ENCODE data around the gene USP34. TPM values are rescaled to one million over a fixed set of nuclear protein-coding genes. Genes with fewer than 3 reads are reported as not detected.
"Not testable (repeated sequence)": the region's sequence is repeated elsewhere in the genome, so short reads cannot be mapped to it uniquely, and the experiment has no call there.

The USP34 gene
- total RNA-seq, 6 experiments from 2014 or later = 33.3 to 57.1 (median 41.5) TPM

- no peak for ATAC-seq
- H3K4me1 ChIP-seq = no peaks in the 10 kb centered on the region
- H3K27me3 ChIP-seq = no peaks in the 10 kb centered on the region
- H3K27ac ChIP-seq = no peak overlapping the region
- TF ChIP-seq POLR2A (IDR thresholded peaks at IDR 0.05) = no peak
- TF ChIP-seq CTCF (IDR thresholded peaks at IDR 0.05) = no peak
- WGBS (ENCODE audit: insufficient coverage, low coverage, low lambda C conversion rate, missing lambda C conversion rate) = 100% methylated on average over 2 of the region's 10 CpGs
- no peaks in the 10 kb centered on the region for H3K9me3 ChIP-seq
- H3K36me3 ChIP-seq = peaks cover 0 to 30% (median 0%) of the 10 kb centered on the region in 4 donors
- intact Hi-C loops (cut with DNase I) = no loop called here
- no peak for DNase-seq
- H3K4me3 ChIP-seq = no peak overlapping the region
Measured at GRCh38 chr2:61167579-61167978, 303.3 kb downstream of the USP34 start.

GRCh38 chr2:61165946-61166345 lies 304.9 kb downstream of the USP34 start:
- Histone ChIP-seq H3K4me1 (no peaks in the 10 kb centered on the region), H3K36me3 (peaks cover 0 to 30% (median 0%) of the 10 kb centered on the region in 4 donors), H3K9me3 (no peaks in the 10 kb centered on the region), H3K27me3 (no peaks in the 10 kb centered on the region), H3K4me3 (no peak overlapping the region), H3K27ac (no peak overlapping the region)
- 84% methylated on average over 3 of the region's 3 CpGs for WGBS (ENCODE audit: insufficient coverage, low coverage, low lambda C conversion rate, missing lambda C conversion rate)
- DNase-seq (no peak), ATAC-seq (no peak)
- intact Hi-C loops (cut with DNase I) = no loop called here
- TF ChIP-seq CTCF (IDR thresholded peaks at IDR 0.05) = no peak
- TF ChIP-seq POLR2A (IDR thresholded peaks at IDR 0.05) = no peak

GRCh38 chr2:61165082-61165481 lies 305.8 kb downstream of the USP34 start:
- DNase-seq; H3K27ac ChIP-seq; intact Hi-C loops (cut with DNase I); H3K9me3 ChIP-seq; H3K4me3 ChIP-seq; ATAC-seq; H3K4me1 ChIP-seq; H3K27me3 ChIP-seq: not testable (repeated sequence)
- 95% methylated on average over 6 of the region's 7 CpGs for WGBS (ENCODE audit: insufficient coverage, low coverage, low lambda C conversion rate, missing lambda C conversion rate)
- H3K36me3 ChIP-seq = peaks cover 0 to 30% (median 0%) of the 10 kb centered on the region in 4 donors

- H3K4me3 ChIP-seq = no peak overlapping the region
- no peaks in the 10 kb centered on the region for H3K4me1 ChIP-seq
- no peak for ATAC-seq
- H3K27me3 ChIP-seq = no peaks in the 10 kb centered on the region
- TF ChIP-seq POLR2A (IDR thresholded peaks at IDR 0.05) = no peak
- no peak for TF ChIP-seq CTCF (IDR thresholded peaks at IDR 0.05)
- no peak for DNase-seq
- intact Hi-C loops (cut with DNase I) = no loop called here
- WGBS (ENCODE audit: insufficient coverage, low coverage, low lambda C conversion rate, missing lambda C conversion rate) = 78% methylated on average over 5 of the region's 5 CpGs
- no peaks in the 10 kb centered on the region for H3K9me3 ChIP-seq
- H3K27ac ChIP-seq = no peak overlapping the region
- H3K36me3 ChIP-seq = peaks cover 0 to 30% (median 0%) of the 10 kb centered on the region in 4 donors
Measured at GRCh38 chr2:61162721-61163120, 308.2 kb downstream of the USP34 start.

GRCh38 chr2:61161888-61162287 lies 309.0 kb downstream of the USP34 start, which contains the start of gene C2orf74:
Gene C2orf74 (plus strand): TSS chr2:61162188. CDS start chr2:61162515, 327 bp downstream.
- no peaks in the 10 kb centered on the region for H3K27me3 ChIP-seq
- H3K4me3 ChIP-seq = no peak within 1 kb of the TSS
- no peak within 1 kb of the TSS for H3K27ac ChIP-seq
- no peaks in the 10 kb centered on the region for H3K9me3 ChIP-seq
- whole genome bisulfite sequencing (ENCODE audit: insufficient coverage, low coverage, low lambda C conversion rate, missing lambda C conversion rate) = 80% methylated on average over 1 of the region's 5 CpGs
- peaks cover 0 to 30% (median 0%) of the 10 kb centered on the region in 4 donors for H3K36me3 ChIP-seq
- H3K4me1 ChIP-seq = peaks cover 0 to 5% (median 0%) of the 10 kb centered on the region in 4 donors
- intact Hi-C loops (cut with DNase I) = no loop called here
- ATAC-seq (no peak), DNase-seq (no peak)
- TF ChIP-seq CTCF (IDR thresholded peaks at IDR 0.05) (no peak), POLR2A (IDR thresholded peaks at IDR 0.05) (no peak)
